HCT116 (cell line): ENCODE data around the gene KPNA4. TPM values are rescaled to one million over a fixed set of nuclear protein-coding genes. Genes with fewer than 3 reads are reported as not detected.
"Not testable (repeated sequence)": the region's sequence is repeated elsewhere in the genome, so short reads cannot be mapped to it uniquely, and the experiment has no call there.

ENCODE experiments used
- ATAC-seq: fragments of 200-7000 bp; cut with Tn5 transposase; 2 replicates; pipeline ENCODE4 v1.9.1; 2020; ENCODE audit warnings: mild to moderate bottlenecking, moderate library complexity
- BruUV-seq: library from RNA; stranded (reverse); fragments of 400-500 nt; replicated peaks from 2 replicates; lab custom pipeline; 2021; lab: Mats Ljungman, UMichigan
- CTCF ChIA-PET: fragments of 300-600 bp; sonication (Branson Sonifier 250); formaldehyde crosslinking; loops from one replicate; lab custom pipeline; 2021; ENCODE audit warnings: antibody characterized with exemption; lab: Charles Lee
- POLR2A ChIA-PET: fragments of 300-600, 350-600 bp; sonication (Branson Sonifier 250); formaldehyde crosslinking; loops from one replicate; lab custom pipeline; 2021; ENCODE audit warnings: antibody characterized with exemption; lab: Charles Lee
- RAD21 ChIA-PET, 2 experiments: fragments of 300-600 bp; sonication (Branson Sonifier 250); formaldehyde crosslinking; loops; one replicate each; lab custom pipeline; 2023; ENCODE audit warnings: low total read pairs in 2 of 2; ENCODE audit not compliant: uncharacterized antibody in 2 of 2, unreplicated experiment in 2 of 2, low non-redundant PET in 1 of 2; lab: Charles Lee
- DNase-seq: peaks from one replicate; pipeline ENCODE4 v3.0.0-alpha.2; 2010; ENCODE audit warnings: low read depth, low spot score
- H2AFZ ChIP-seq: fragments of 200-600 bp; shearing (Covaris generic), sonication (generic); 2 replicates; pipeline ENCODE4 v1.6.1; 2017; ENCODE audit warnings: low read depth, mixed run types, mixed read lengths, antibody characterized with exemption, low read length; ENCODE audit not compliant: poor library complexity, severe bottlenecking
- H3K27ac ChIP-seq: 2 replicates; pipeline ENCODE4 v1.5.1; 2012; ENCODE audit warnings: low read depth, low read length
- H3K27me3 ChIP-seq: fragments of 200-600 bp; sonication (generic); 2 replicates; pipeline ENCODE4 v1.6.1; 2016; ENCODE audit warnings: mixed run types, low read length, mixed read lengths; ENCODE audit not compliant: insufficient read depth
- H3K36me3 ChIP-seq, 2 experiments: fragments of 200-500 bp in 1 of 2; fragments of 200-600 bp in 1 of 2; sonication (Bioruptor generic) in 1 of 2; sonication (generic) in 1 of 2; 2 replicates each; pipeline versions ENCODE4 v1.5.1 to v1.6.1; 2014 to 2016; ENCODE audit warnings: low read length in 2 of 2, inconsistent platforms in 1 of 2, mixed read lengths in 1 of 2, mixed run types in 1 of 2; ENCODE audit not compliant: insufficient read depth in 2 of 2, control insufficient read depth in 1 of 2
- H3K4me1 ChIP-seq, 2 experiments: fragments of 200-600 bp in 1 of 2; sonication (generic) in 1 of 2; 2 replicates each; pipeline versions ENCODE4 v1.5.1 to v1.6.1; 2012 to 2017; ENCODE audit warnings: low read length in 2 of 2, inconsistent platforms in 1 of 2, mild to moderate bottlenecking in 1 of 2, mixed read lengths in 1 of 2, mixed run types in 1 of 2, moderate library complexity in 1 of 2; ENCODE audit not compliant: insufficient read depth in 2 of 2, control insufficient read depth in 1 of 2
- H3K4me2 ChIP-seq: fragments of 200-600 bp; sonication (generic); 2 replicates; pipeline ENCODE4 v1.6.1; 2017; ENCODE audit warnings: mixed run types, low read length, mixed read lengths
- H3K4me3 ChIP-seq, 2 experiments: fragments of 200-600 bp in 1 of 2; sonication (generic) in 1 of 2; replicated peaks in 1 of 2; 2 replicates each; pipeline ENCODE4 v1.5.1; 2011 to 2016; ENCODE audit warnings: low read length in 2 of 2, control low read depth in 1 of 2, low read depth in 1 of 2, mild to moderate bottlenecking in 1 of 2, mixed read lengths in 1 of 2, mixed run types in 1 of 2
- H3K79me2 ChIP-seq: fragments of 200-600 bp; sonication (generic); 2 replicates; pipeline ENCODE4 v1.6.1; 2017; ENCODE audit warnings: mild to moderate bottlenecking, mixed run types, low read length, moderate library complexity, mixed read lengths; ENCODE audit not compliant: insufficient read depth
- H3K9ac ChIP-seq: fragments of 200-600 bp; sonication (generic); 2 replicates; pipeline ENCODE4 v1.6.1; 2016; ENCODE audit warnings: low read length, mixed read lengths
- H3K9me2 ChIP-seq: fragments of 200-600 bp; sonication (generic), shearing (Covaris generic); 2 replicates; pipeline ENCODE4 v1.6.1; 2017; ENCODE audit warnings: mixed run types, mild to moderate bottlenecking, moderate library complexity; ENCODE audit not compliant: insufficient read depth
- H3K9me3 ChIP-seq, 2 experiments: fragments of 200-500 bp in 1 of 2; fragments of 200-600 bp in 1 of 2; sonication (Bioruptor generic) in 1 of 2; sonication (generic) in 1 of 2; 2 replicates each; pipeline ENCODE4 v1.6.1; 2014 to 2017; ENCODE audit warnings: low read length in 2 of 2, mixed read lengths in 2 of 2, inconsistent platforms in 1 of 2, low read depth in 1 of 2, mild to moderate bottlenecking in 1 of 2, mixed run types in 1 of 2, moderate library complexity in 1 of 2; ENCODE audit not compliant: control insufficient read depth in 1 of 2, insufficient read depth in 1 of 2
- H4K20me1 ChIP-seq: fragments of 200-600 bp; sonication (generic), shearing (Covaris generic); 2 replicates; pipeline ENCODE4 v1.6.1; 2017; ENCODE audit warnings: mixed run types, mild to moderate bottlenecking, moderate library complexity; ENCODE audit not compliant: insufficient read depth
- EGR1 ChIP-seq: IDR thresholded peaks from 2 replicates; pipeline ENCODE4 v1.6.1; 2012; ENCODE audit warnings: low read depth
- EZH2phosphoT487 ChIP-seq: fragments of 200-600 bp; IDR thresholded peaks from 2 replicates; pipeline ENCODE4 v1.6.1; 2018; ENCODE audit warnings: antibody characterized with exemption, borderline replicate concordance
- FOSL1 ChIP-seq: IDR thresholded peaks from 2 replicates; pipeline ENCODE4 v1.6.1; 2012; ENCODE audit warnings: low read depth
- JUND ChIP-seq: IDR thresholded peaks from 2 replicates; pipeline ENCODE4 v1.6.1; 2012
- POLR2A ChIP-seq: IDR thresholded peaks from 2 replicates; pipeline ENCODE4 v1.7.0; 2011; ENCODE audit warnings: borderline replicate concordance; ENCODE audit not compliant: insufficient read depth, insufficient read length; ENCODE audit errors: extremely low read depth
- POLR2AphosphoS5 ChIP-seq: IDR thresholded peaks from 2 replicates; pipeline ENCODE4 v1.6.1; 2011; ENCODE audit warnings: mild to moderate bottlenecking, low read depth, low read length, moderate library complexity
- RAD21 ChIP-seq: IDR thresholded peaks from 2 replicates; pipeline ENCODE4 v1.6.1; 2012; ENCODE audit warnings: low read depth, mild to moderate bottlenecking
- SIN3A ChIP-seq: IDR thresholded peaks from 2 replicates; pipeline ENCODE4 v1.6.1; 2012; ENCODE audit warnings: low read depth
- SRF ChIP-seq: IDR thresholded peaks from 2 replicates; pipeline ENCODE4 v1.6.1; 2012; ENCODE audit warnings: low read depth
- ZBTB33 ChIP-seq: IDR thresholded peaks from 2 replicates; pipeline ENCODE4 v1.6.1; 2011; ENCODE audit warnings: mild to moderate bottlenecking, low read length, moderate library complexity; ENCODE audit not compliant: insufficient replicate concordance; ENCODE audit errors: extremely low read depth
- intact Hi-C: fragments of 100-400 bp; cut with micrococcal nuclease; formaldehyde crosslinking; loops from 2 replicates; pipeline ENCODE4 v1.10.0; 2022
- total RNA-seq: library from RNA; stranded (reverse); gene quantifications from one replicate; pipeline ENCODE4 v1.2.1, GENCODE V29; 2021; ENCODE audit not compliant: unreplicated experiment
- TF ChIP-seq, protein P1 (sequence below): IDR thresholded peaks from 2 replicates; pipeline ENCODE4 v1.6.1; 2012
- TF ChIP-seq, protein P2 (sequence below), 3 experiments: fragments of 200-600 bp in 1 of 3; sonication (generic) in 1 of 3; IDR thresholded peaks in 2 of 3; conservative IDR thresholded peaks in 1 of 3; 2 replicates each; pipeline ENCODE4 v1.5.1; 2012 to 2017; ENCODE audit warnings: low read depth in 2 of 3, low read length in 2 of 3, antibody characterized with exemption in 1 of 3, borderline replicate concordance in 1 of 3, control low read depth in 1 of 3, mild to moderate bottlenecking in 1 of 3, mixed read lengths in 1 of 3, mixed run types in 1 of 3, moderate library complexity in 1 of 3; ENCODE audit not compliant: insufficient read depth in 1 of 3

Gene KPNA4
- total RNA-seq, 1 experiment from 2014 or later, result 43.1 TPM

- Histone ChIP-seq H3K9ac (no peak overlapping the region), H3K4me1 (peaks cover 2 to 11% of the 10 kb centered on the region in 2 experiments; a peak in 3 of 4 replicates), H3K4me2 (no peak overlapping the region), H4K20me1 (no peaks in the 10 kb centered on the region), H3K27ac (no peak overlapping the region), H3K79me2 (no peaks in the 10 kb centered on the region), H3K36me3 (no peaks in the 10 kb centered on the region), H2AFZ (no peak overlapping the region), H3K9me2 (no peaks in the 10 kb centered on the region), H3K4me3 (no peak overlapping the region), H3K27me3 (no peaks in the 10 kb centered on the region), H3K9me3 (no peaks in the 10 kb centered on the region)
- ATAC-seq (no peak), DNase-seq (no peak)
- POLR2A ChIA-PET, result no interaction called here
- no peak for TF ChIP-seq POLR2A
- no peak for TF ChIP-seq JUND
- no peak for TF ChIP-seq EZH2phosphoT487
- TF ChIP-seq, protein P1, sequence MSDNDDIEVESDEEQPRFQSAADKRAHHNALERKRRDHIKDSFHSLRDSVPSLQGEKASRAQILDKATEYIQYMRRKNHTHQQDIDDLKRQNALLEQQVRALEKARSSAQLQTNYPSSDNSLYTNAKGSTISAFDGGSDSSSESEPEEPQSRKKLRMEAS, result no peak
- TF ChIP-seq, protein P2, sequence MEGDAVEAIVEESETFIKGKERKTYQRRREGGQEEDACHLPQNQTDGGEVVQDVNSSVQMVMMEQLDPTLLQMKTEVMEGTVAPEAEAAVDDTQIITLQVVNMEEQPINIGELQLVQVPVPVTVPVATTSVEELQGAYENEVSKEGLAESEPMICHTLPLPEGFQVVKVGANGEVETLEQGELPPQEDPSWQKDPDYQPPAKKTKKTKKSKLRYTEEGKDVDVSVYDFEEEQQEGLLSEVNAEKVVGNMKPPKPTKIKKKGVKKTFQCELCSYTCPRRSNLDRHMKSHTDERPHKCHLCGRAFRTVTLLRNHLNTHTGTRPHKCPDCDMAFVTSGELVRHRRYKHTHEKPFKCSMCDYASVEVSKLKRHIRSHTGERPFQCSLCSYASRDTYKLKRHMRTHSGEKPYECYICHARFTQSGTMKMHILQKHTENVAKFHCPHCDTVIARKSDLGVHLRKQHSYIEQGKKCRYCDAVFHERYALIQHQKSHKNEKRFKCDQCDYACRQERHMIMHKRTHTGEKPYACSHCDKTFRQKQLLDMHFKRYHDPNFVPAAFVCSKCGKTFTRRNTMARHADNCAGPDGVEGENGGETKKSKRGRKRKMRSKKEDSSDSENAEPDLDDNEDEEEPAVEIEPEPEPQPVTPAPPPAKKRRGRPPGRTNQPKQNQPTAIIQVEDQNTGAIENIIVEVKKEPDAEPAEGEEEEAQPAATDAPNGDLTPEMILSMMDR (IDR thresholded peaks at IDR 0.05 in 2 of 3, conservative IDR thresholded peaks at IDR 0.05 in 1 of 3; ENCODE audit: borderline replicate concordance in 1 of 3, insufficient read depth in 1 of 3, low read depth in 2 of 3, low read length in 2 of 3), result no peak
- no peak for TF ChIP-seq RAD21
- TF ChIP-seq FOSL1, result no peak
- TF ChIP-seq POLR2AphosphoS5, result no peak
- no peak for TF ChIP-seq SIN3A
- TF ChIP-seq SRF, result no peak
- TF ChIP-seq ZBTB33, result no peak
- no peak for TF ChIP-seq EGR1
- CTCF ChIA-PET, result no interaction called here
- no TSS peak for BruUV-seq
- intact Hi-C loops, result no loop called here
- RAD21 ChIA-PET, result no interaction called here
These were observed 110.4 kb downstream of the KPNA4 start for GRCh38 chr3:160454995-160455394.

- POLR2A ChIA-PET, H3K9ac ChIP-seq, H3K27ac ChIP-seq, H4K20me1 ChIP-seq, H3K36me3 ChIP-seq, H3K9me2 ChIP-seq, CTCF ChIA-PET, intact Hi-C loops, H3K4me3 ChIP-seq, ATAC-seq, DNase-seq, H2AFZ ChIP-seq, BruUV-seq, H3K27me3 ChIP-seq, H3K9me3 ChIP-seq, H3K4me2 ChIP-seq, RAD21 ChIA-PET: not testable (repeated sequence)
- Histone ChIP-seq H3K4me1 (peaks cover 8 to 27% of the 10 kb centered on the region in 2 experiments), H3K79me2 (peaks cover 23% of the 10 kb centered on the region)
These were observed 113.1 kb downstream of the KPNA4 start for GRCh38 chr3:160452251-160452650.
